ENCODE measurements around the gene P2RY11.

The P2RY11 gene

GRCh38 chr19:10141479-10141878 lies 30.0 kb downstream of the P2RY11 start:
- DNase-seq (ENCODE audit: low read depth): no peak

GRCh38 chr19:10141973-10142372 lies 30.5 kb downstream of the P2RY11 start:
- no peak for DNase-seq (ENCODE audit: low read depth)

- DNase-seq (ENCODE audit: low read depth): no peak
Measured at GRCh38 chr19:10142701-10143375, 31.3 kb downstream of the P2RY11 start.

- no peak for DNase-seq (ENCODE audit: low read depth)
Measured at GRCh38 chr19:10143681-10144080, 32.2 kb downstream of the P2RY11 start.

- no peak for DNase-seq (ENCODE audit: low read depth)
Measured at GRCh38 chr19:10144361-10144760, 32.9 kb downstream of the P2RY11 start.

- no peak for DNase-seq (ENCODE audit: low read depth)
Measured at GRCh38 chr19:10145031-10145430, 33.5 kb downstream of the P2RY11 start.

- no peak for DNase-seq (ENCODE audit: low read depth)
Measured at GRCh38 chr19:10146142-10146541, 34.6 kb downstream of the P2RY11 start.

GRCh38 chr19:10149427-10149826 lies 37.9 kb downstream of the P2RY11 start:
- no peak for DNase-seq (ENCODE audit: low read depth)

GRCh38 chr19:10151521-10151920 lies 40.0 kb downstream of the P2RY11 start:
- DNase-seq (ENCODE audit: low read depth): no peak

GRCh38 chr19:10152100-10152499 lies 40.6 kb downstream of the P2RY11 start:
- no peak for DNase-seq (ENCODE audit: low read depth)

GRCh38 chr19:10155839-10156238 lies 44.3 kb downstream of the P2RY11 start:
- DNase-seq (ENCODE audit: low read depth): no peak

GRCh38 chr19:10158071-10158470 lies 46.6 kb downstream of the P2RY11 start:
- DNase-seq (ENCODE audit: low read depth): no peak

GRCh38 chr19:10158485-10158884 lies 47.0 kb downstream of the P2RY11 start:
- no peak for DNase-seq (ENCODE audit: low read depth)

GRCh38 chr19:10159610-10160009 lies 48.1 kb downstream of the P2RY11 start:
- DNase-seq (ENCODE audit: low read depth): no peak

- DNase-seq (ENCODE audit: low read depth): no peak
Measured at GRCh38 chr19:10163536-10163935, 52.0 kb downstream of the P2RY11 start.

Measured in stimulated activated CD8-positive, alpha-beta memory T cell treated with anti-CD3 and anti-CD28 coated beads, Interleukin-12 subunit alpha, Interleukin-12 subunit beta, amount 100 ng/mL, for 4 hours (primary cell).